Measurements from ENCODE around the gene TMEM115.

TMEM115 gene

GRCh38 chr3:50339485-50340146 is 19.7 kb downstream of the TMEM115 start:
- peak overlapping the region in 20 of 21 experiments; percentile 77 to 98 (median 97) for H3K27ac ChIP-seq
- peak overlapping the region; percentile 42 to 87 (median 61) for H3K4me3 ChIP-seq

GRCh38 chr3:50338965-50339364 is 20.4 kb downstream of the TMEM115 start:
- H3K27ac ChIP-seq, result peak overlapping the region in 20 of 21 experiments; percentile 88 to 99 (median 97)
- H3K4me3 ChIP-seq, result peak overlapping the region; percentile 42 to 90 (median 73)

GRCh38 chr3:50337175-50337861 is 22.0 kb downstream of the TMEM115 start:
- H3K4me3 ChIP-seq, result peak overlapping the region; percentile 65 to 94 (median 86)
- peak overlapping the region; percentile 74 to 99 (median 97) for H3K27ac ChIP-seq

GRCh38 chr3:50336452-50337174 is 22.7 kb downstream of the TMEM115 start:
- Histone ChIP-seq H3K4me3 (peak overlapping the region; percentile 65 to 94 (median 86)), H3K27ac (peak overlapping the region; percentile 74 to 99 (median 97))

- H3K27ac ChIP-seq, result peak overlapping the region in 17 of 21 experiments; percentile 2 to 99 (median 73)
- peak overlapping the region in 1 of 7 experiments; percentile 4 for H3K4me3 ChIP-seq
Observed at GRCh38 chr3:50334339-50335075, 24.8 kb downstream of the TMEM115 start.

GRCh38 chr3:50333744-50334328 is 25.5 kb downstream of the TMEM115 start:
- Histone ChIP-seq H3K27ac (peak overlapping the region in 18 of 21 experiments; percentile 2 to 99 (median 72)), H3K4me3 (no peak overlapping the region)

- no peak overlapping the region for H3K4me3 ChIP-seq
- H3K27ac ChIP-seq, result no peak overlapping the region
Observed at GRCh38 chr3:50331364-50331907, 27.9 kb downstream of the TMEM115 start.

GRCh38 chr3:50330330-50330729 is 29.0 kb downstream of the TMEM115 start:
- H3K27ac ChIP-seq, result no peak overlapping the region

GRCh38 chr3:50327943-50328691 is 31.2 kb downstream of the TMEM115 start, which contains the start of gene TUSC2:
Gene TUSC2, minus strand, starts transcription at chr3:50328223. Its CDS starts 124 bp downstream, at chr3:50328099.
- Histone ChIP-seq H3K4me3 (peak within 1 kb of the TSS; percentile 66 to 95 (median 90)), H3K27ac (peak within 1 kb of the TSS; percentile 6 to 94 (median 86))

More at GRCh38 chr3:50330330-50330729, 29.0 kb downstream of the TMEM115 start:
- H3K4me3 ChIP-seq, result no peak overlapping the region

- H3K27ac ChIP-seq, result peak overlapping the region in 16 of 21 experiments; percentile 70 to 94 (median 88)
Observed at GRCh38 chr3:50327129-50327528, 32.2 kb downstream of the TMEM115 start.

GRCh38 chr3:50326182-50326541 is 33.2 kb downstream of the TMEM115 start:
- peak overlapping the region in 1 of 21 experiments; percentile 32 for H3K27ac ChIP-seq
- no peak overlapping the region for H3K4me3 ChIP-seq

More at GRCh38 chr3:50327129-50327528, 32.2 kb downstream of the TMEM115 start:
- peak overlapping the region; percentile 66 to 95 (median 90) for H3K4me3 ChIP-seq

- Histone ChIP-seq H3K27ac (peak overlapping the region in 5 of 21 experiments; percentile 32 to 98 (median 44)), H3K4me3 (no peak overlapping the region)
Observed at GRCh38 chr3:50325497-50326181, 33.7 kb downstream of the TMEM115 start.

- no peak overlapping the region for H3K4me3 ChIP-seq
- peak overlapping the region in 9 of 21 experiments; percentile 5 to 98 (median 44) for H3K27ac ChIP-seq
Observed at GRCh38 chr3:50325113-50325480, 34.2 kb downstream of the TMEM115 start.

GRCh38 chr3:50324351-50325112 is 34.8 kb downstream of the TMEM115 start:
- Histone ChIP-seq H3K4me3 (no peak overlapping the region), H3K27ac (peak overlapping the region in 18 of 21 experiments; percentile 36 to 99 (median 98))

GRCh38 chr3:50323614-50324199 is 35.6 kb downstream of the TMEM115 start:
- Histone ChIP-seq H3K27ac (peak overlapping the region in 20 of 21 experiments; percentile 36 to 99 (median 97)), H3K4me3 (no peak overlapping the region)

- H3K4me3 ChIP-seq, result peak overlapping the region in 1 of 7 experiments; percentile 71
- peak overlapping the region in 20 of 21 experiments; percentile 21 to 99 (median 97) for H3K27ac ChIP-seq
Observed at GRCh38 chr3:50323092-50323600, 36.2 kb downstream of the TMEM115 start.
